ENCODE results near the gene SH3PXD2B.
"Not testable (repeated sequence)": the region's sequence is repeated elsewhere in the genome, so short reads cannot be mapped to it uniquely, and the experiment has no call there.

SH3PXD2B gene

DNA sequence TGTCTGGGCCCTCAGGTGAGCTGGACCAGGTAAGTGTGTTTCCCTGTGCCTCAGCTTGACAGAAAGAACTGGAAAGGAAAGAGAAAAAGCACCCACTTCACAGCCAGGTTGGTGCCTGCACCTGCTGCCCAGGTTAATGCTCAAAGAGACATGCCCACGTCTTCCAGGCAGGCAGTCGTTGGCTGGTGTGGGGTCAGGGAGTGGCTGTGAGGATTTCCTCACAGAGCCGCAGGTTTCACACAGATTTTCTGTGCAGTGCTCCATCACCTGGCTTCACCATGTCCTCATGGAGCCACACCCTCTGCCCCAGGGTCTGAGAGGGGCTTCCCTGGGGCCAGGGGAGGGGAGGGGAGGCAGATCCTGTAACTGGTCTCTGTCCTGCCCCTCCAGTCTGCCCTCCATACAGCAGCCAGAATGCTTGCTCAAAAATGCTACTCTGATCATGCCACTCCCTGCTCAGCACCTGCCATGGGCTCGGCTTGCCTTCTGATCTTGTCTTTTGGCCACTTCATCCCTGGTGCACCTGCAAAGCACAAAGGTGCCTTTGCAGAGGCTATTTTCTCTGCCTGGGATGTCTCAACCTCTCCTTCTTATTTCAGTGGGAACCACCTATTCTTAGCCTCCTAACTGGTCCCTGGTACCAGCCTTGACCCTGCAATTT lies 88.2 kb downstream of the SH3PXD2B start:
- DNase-seq: no peak

DNA sequence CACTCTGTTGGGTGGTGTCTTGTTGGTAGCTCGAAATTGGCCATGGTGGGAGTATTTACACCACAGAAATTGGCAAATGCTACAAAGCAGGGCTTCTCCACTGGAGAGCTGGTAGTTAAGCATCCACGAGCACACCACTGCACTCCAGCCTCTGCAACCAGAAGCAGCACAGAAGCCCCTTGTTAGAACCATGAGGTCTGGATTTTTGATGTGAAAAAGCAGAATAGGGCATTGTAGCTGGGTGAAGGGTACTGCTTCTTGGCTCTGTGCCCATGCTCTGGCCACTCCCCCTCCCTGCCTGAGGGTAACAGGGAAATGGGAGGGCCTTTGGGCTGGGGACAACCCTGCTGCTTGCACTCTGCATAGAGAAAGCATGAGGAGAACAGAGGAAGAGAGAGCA lies 89.6 kb downstream of the SH3PXD2B start:
- no peak for DNase-seq

DNA sequence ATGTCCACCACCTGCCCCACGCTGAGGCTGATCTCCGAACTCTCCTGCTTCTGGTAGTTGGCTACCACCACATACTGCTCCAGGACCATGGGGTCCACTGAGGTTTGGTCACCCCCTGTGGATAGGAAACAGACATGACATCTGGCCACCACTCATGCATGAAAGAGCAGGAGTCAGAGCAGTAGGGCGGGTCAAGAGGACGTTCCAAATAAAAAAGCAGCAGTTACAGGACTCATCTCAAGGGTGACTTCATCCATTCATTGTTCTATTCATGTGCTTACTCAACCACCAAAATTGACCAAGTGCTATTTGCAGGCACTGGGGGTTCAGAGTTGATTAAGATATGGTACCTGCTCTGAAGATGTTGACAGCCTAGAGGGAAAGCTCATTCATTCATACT lies 91.6 kb downstream of the SH3PXD2B start:
- DNase-seq: no peak

DNA sequence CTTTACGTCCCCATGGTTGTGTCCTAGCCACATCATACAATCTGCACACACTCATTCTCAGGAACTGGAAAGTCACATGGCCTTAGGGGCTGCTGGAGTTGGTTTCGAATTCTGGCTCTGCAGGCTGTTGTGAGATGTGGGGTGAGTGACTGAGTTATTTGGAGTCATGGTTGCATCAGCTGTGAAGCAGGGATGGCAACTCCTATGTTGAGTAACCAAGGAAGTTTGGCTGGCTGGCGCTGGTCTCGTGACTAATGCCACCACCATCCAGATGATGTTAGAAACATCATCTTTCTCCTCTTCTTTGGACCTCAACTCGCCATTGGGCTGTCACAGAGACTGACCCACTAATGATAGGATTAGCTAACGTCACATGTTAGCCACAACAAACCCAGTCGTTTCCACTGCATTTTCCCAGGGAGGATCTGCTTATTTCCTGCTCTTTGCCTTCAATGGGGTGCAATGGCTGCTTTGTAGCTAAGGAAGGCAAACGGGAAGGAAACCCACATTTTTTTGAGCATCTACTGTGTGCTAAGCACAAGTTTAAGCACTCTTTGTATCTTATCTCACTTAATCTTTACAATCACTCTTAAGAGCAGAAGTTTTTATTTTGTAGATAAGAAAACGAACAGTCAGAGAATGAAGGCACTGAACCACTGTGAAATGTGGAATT lies 92.6 kb downstream of the SH3PXD2B start:
- DNase-seq: peak; percentile 99

DNA sequence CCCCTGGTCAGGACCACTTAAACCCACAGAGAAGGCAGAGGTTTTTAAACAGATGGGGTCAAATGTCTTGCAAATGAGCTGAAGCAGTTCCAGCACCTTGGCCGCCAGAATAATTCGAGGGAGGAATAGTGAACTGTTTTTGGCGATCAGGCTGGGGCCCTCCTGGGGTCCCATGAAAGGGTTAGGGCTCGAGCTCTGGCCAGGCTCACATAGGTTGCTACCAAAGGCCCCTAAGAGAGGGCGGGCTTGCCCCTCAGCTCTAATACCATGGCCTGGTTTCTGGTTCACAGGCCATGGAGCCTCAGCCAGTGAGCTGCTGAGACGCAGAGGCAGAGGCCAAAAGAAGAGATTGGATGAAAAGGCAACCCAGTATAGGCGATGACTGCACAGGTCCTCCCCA lies 96.0 kb downstream of the SH3PXD2B start:
- no peak for DNase-seq

DNA sequence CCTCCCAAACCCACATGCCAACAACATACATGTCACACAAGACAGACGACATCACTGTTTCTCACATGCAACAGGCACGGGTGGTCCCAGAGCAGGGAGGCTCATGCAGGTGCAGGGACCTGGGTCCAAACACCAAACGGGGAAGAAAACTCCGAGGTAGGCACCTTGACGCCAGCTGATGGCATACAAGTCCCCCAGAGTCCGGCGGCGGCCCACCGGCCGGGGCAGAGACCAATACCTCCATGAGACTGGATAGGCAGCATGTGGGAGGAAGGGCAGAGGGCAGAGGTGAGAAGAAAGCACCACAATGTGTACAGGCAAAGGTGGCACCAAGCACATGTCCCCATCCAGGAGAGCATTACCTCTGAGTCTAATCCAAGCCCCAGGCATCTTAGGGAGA lies 97.8 kb downstream of the SH3PXD2B start:
- no peak for DNase-seq

DNA sequence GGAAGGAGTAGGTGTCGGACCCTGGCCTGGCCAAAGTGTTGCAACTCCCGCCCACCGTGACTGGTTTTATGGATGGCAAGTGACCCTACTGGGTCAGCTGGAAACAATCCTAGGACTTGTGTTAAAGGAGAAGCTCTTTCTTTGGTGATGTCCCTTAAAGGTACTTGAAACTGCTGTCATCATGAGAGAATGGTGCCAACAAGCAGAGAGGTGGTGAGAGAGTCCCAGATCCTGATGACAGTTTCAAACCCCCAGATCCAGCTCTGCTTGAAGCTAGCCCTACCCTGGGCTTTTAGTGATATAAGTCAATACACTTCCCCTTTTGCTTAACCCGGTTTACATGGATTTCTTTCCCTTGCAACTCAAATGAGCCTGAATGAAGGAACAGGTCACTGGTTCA lies 98.3 kb downstream of the SH3PXD2B start:
- no peak for DNase-seq

DNA sequence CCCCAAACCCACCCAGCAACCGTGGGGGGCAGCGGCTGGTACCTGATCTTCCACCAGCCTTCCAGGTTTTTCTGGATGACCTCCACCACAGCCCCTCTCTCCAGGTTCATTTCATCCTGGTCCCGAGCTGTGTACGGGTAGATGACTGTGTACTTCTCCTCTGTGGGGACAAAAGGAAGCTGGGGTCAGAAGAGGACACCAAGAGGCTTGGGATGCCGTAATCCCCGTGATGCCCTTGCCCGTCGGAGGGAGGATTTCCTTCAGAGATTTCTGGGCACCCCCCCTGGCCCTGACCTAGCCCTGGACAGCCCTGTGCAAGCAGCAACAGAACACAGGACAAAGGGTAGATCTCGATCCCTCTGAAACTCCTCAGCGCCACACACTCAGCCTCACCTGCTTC lies 100.5 kb downstream of the SH3PXD2B start:
- DNase-seq: no peak

DNA sequence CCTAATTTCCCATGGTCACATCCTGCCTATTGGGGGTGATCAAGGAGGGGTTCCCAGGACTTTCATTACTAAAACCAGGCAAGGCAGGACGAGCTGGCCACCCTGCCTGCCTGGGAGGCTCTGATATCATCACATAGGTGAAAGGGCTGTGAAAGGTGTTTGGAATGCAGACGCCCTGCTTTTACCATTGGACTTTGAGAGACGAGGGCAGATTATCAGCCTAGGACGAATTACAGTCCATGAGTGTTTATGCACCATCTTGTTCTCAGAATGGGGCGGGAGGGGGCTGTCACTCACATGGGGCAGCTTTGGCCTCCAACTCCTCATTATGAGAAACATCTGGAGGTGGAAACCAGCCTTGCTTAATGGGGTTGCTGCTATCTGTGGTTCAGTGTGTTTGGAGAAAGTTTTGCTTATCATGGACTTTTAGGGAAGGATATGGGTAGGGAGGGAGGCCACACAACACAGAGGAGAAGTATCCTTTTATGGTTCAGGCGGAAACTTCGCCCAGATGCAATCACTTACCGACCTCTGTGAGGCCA lies 101.0 kb downstream of the SH3PXD2B start:
- DNase-seq: no peak

DNA sequence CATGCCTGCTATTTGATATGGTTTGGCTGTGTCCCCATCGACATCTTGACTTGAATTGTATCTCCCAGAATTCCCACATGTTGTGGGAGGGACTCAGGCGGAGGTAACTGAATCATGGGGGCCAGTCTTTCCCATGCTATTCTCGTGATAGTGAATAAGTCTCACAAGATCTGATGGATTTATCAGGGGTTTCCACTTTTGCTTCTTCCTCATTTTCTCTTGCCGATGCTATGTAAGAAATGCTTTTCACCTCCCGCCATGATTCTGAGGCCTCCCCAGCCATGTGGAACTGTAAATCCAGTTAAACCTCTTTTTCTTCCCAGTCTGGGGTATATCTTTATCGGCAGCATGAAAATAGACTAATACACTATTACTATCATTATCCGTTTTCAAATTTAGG lies 101.8 kb downstream of the SH3PXD2B start:
- DNase-seq: not testable (repeated sequence)

DNA sequence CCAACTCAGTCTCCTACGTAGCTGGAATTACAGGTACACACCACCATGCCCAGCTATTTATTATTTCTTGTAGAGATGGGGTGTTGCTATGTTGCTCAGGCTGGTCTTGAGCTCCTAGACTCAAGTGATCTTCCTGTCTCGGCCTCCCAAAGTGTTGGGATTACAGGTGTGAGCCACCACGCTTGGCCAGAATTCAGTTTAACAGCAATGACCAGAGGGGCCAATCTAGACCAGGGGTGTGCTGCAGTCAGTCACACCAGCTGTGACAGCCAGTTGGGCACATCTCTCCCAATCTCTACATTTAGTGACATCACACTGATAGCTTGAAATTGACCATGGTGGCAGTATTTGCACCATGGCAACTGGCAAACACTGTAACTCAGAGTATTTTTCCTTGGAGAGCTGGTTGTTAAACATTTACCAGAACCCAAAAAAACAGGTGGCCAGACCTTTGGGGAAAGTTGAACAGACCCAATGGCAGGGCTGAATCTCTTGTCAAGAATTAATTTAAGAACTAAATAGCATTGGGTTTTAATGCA lies 103.0 kb downstream of the SH3PXD2B start:
- no peak for DNase-seq

DNA sequence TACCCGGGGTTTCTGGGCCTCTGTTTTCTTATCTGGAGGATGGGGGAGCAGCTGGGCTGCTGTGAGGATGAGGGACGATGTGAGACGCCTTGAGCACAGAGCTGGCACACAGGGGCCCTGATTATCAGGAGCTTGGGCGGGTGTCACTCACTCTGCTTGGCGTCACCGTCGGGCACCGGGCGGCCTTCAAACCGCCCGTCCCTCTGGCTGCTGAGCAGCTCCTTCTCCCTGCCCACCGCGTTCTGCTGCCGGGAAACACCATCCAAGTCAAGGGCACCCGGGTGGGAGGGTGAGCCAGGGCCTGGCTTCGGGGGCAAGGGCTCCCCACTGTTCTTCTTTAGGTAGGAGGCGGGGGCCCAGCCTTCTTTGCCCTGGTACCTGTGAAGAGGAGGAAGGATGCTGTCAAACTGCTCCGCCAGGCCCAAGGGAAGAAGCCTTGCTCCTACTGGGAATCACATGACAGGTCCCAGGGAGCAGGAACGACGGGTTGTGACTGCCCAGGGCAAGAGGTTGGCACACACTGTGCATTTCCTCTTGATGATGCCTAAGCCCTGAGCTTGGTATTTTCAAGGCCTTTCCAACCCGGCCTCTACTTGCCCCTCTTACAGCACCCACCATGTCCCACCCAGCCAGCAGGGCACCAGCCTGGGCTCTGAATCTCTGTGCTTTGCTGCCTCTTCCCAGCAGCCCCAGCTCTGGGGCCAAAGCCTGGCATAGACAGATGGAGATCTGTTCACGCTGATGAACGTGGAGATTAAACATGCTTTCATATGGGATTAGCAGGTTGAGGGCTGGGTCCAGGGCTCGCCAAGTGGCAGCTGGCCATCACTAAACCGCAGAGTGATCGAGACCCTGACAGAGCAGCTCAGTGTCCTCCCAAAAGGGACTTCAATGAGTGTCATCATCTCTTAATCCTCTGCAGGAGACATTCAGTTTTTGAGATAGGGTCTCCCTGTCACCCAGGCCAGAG lies 103.8 kb downstream of the SH3PXD2B start:
- DNase-seq: no peak

DNA sequence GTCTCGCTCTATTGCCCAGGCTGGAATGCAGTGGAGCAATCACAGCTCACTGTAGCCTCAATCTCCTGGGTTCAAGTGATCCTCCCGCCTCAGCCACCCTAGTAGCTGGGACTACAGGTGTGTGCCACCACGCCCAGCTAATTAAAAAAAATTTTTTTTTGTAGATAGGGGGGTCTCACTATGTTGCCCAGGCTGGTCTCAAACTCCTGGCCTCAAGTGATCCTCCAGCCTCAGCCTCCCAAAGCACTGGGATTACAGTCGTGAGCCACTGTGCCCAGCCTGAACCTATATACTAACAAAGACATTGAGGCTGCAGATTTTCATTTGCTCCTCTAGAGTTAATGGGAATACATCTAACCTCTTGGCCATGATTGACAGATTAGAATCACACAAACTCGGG lies 105.6 kb downstream of the SH3PXD2B start:
- not testable (repeated sequence) for DNase-seq

DNA sequence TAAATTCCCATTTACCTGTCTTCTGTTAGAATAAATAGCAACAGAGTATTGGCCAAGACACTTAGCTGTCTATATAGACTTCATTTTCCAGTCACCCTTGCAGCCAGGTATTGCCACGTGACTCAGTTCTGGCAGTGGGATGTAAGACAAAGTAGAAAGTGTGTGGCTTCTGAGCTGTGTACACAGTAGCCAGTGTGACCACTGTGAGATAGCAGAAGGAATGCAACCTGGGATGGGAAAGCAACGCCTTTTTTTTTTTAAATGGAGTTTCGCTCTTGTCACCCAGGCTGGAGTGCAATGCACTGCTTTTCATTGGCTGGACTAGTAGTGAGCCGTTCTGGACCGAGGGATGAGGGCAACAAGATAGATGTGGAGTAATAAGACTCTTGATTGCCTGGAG lies 106.2 kb downstream of the SH3PXD2B start:
- no peak for DNase-seq

DNA sequence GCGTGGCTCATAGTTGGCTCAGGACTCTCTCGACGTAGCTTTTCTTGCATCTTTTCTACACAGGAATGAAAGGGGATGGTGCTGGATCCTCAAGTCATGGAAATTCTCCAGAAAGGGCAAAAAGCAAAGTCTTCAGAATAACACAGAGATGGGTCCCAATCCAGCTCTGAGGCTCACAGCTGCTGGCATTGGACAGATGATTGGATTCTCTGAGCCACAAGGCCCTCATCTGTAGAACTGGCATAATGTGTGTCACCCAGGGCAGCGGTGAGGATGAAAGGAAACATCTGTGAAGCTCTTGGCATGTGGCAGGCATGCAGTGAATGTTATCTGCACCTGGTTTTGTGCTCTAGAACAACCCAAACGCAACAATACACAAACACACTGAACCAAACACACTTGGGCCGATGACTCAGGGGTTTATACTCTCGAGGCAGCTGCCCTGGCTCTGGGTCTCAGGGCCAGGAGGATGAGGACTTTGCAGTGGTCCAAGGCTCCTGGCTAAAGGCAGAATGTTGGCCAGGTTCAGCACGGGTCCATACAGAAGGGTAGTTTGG lies 106.8 kb downstream of the SH3PXD2B start:
- DNase-seq: peak; percentile 11

DNA sequence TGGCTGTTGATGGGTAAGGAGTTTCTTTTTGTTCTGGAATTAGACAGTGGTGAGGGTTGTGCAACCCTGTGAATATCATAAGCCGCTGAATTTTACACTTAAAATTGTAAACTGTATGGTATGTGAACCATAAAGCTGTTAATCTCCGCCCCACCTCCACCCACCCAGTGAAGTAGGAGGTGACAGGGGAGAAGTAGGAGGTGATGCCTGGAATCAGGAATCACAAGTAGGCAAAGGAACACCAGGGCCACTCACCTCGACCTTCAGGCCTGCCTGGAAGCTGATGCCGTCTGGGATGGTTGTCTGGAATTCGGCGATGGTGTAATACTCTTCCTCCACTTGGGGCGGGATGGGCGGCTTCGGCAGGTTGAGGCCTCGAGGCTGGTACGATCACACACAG lies 108.4 kb downstream of the SH3PXD2B start:
- no peak for DNase-seq

DNA sequence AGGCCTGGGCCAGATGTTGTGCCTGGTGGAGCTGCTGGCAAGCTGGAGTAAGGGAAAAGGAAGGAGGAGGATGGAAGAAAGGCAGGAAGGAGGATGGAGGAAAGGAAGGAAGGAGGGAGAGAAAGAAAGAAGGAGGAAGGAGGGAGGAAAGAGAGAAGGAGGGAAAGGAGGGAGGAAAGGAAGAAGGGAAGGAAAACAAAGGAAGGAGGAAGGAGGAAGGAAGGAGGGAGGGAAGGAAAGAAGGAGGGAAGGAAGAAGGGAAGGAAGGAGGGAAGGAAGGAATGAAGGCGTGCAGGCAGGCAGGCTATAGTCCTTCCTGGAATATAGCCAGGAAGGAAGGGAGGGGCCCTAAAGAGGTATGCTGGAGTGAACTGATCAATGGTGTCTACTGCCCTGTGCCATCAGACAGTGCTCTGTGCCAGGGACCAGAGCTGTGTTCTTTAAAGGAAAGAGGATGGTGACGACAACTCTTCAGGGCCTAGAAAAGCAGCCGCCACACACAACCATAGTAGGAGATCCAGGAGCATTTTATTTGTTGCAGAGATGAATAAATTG lies 109.4 kb downstream of the SH3PXD2B start:
- no peak for DNase-seq

DNA sequence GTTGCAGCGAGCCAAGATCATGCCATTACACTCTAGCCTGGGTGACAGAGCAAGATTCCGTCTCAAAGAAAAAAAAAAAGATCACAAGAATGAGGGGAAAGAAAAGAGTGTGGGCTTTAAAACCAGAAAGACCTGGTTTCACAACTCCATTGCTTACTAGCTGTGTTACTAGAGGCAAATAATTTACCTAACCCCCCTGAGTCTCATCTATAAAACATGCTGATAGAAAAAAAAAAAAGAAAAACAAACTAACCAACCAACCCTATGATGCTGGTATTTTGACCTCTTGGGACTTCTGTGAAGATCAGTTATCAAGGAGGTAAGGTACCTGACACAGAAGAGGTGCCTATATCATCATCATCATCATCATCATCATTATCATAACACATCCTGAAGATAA lies 110.6 kb downstream of the SH3PXD2B start:
- no peak for DNase-seq

DNA sequence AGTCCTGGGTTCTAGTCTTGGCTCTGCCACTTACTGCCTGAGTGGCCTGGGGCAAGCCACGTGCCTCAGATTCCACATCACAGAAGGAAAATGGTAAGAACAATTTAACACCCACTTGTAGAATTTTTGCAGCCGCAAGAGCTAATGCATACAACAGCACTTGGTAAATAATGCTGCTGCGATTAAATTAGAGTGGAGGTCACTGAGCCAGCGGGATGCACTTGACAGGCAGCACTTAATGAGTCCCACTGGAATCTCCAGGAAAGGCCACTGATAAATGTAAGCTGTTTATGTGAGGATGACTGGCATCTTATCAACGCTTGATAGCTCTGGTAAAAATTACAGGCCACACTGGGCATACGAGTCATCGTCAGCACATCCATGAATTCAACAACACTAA lies 111.4 kb downstream of the SH3PXD2B start:
- DNase-seq: no peak

DNA sequence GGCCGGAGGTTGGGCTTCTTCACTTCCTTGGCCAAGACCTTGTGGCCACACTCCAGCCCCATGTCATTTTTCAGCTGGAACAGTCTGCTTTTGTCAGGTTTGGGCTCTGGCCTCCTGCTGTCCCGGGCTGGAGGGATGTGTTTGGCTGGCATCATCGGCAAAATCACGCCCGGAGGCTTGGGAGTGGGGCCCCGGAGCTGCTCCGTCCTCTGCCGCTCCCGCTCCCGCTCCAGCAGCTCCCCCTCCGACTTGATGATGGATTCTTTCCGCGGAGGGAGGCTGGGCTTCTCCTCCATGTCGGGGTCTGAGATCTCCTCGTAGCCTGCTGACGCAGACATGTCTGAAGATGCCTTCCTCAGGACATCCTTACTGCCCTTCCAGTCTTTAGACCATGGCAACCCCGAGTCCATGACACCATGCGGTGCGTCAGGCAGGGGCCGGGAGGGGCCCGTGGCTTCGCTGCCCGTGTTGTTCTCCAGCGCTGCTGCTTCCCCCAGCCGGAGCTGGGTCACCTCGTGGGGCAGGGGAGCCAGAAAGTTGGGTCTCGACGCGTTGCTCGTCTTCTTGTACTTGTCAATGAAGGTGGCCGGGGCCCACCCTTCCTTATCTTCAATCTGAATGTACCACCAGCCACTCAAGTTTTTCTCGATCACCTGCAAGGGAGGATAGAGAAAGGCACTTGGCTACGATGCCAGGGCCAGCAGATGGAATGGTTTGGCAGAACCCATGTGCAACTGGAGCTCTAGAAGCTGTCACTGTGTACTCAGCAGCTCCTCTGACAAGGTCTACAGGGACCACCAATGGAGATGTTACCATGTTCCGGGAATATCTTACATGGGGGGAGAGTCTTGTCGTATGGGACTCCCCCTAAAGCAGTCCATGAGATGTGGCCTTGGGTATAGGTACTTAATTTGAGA lies 114.8 kb downstream of the SH3PXD2B start:
- no peak for DNase-seq

DNA sequence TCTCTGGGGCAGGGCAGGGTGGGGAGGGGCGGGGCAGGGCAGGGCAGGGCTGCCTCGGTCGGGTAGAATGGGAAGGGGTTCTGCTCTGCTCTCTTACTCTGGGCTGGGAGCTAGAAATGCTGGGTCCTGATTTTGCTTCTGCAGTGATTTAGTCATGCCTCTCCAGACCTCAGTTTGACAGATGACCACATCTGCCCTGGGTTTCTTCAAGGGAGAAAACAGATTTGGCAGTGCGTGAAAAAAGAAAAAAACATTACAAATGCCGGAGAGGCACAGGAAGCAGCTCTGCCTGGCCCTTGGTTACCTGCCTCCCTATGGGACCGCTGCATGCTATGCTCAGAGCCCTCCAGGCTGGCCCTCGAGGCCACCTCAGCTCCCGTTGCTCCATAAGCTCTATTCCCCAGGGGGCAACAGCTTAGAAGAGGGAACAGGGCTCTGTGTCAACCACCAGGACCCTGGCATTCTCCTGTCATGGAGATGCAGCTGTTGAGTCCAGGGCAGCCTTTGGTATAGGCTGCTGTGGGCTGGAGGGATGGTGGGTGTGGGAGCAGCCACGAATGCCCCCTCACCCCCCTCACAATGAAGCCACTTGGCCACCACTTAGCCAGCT lies 117.5 kb downstream of the SH3PXD2B start:
- no peak for DNase-seq

Data from fibroblast of skin of abdomen (primary cell).